GM19455 (cell line): ENCODE measurements around the gene RANBP3L.

Source experiments
- ATAC-seq: cut with Tn5 transposase; IDR thresholded peaks from one replicate; pipeline ENCODE4 v1.9.1; 2021; ENCODE audit not compliant: unreplicated experiment

The RANBP3L gene

GRCh38 chr5:36246036-36246800 is 55.5 kb downstream of the RANBP3L start:
- ATAC-seq: no peak

- ATAC-seq: no peak
These were observed 57.6 kb downstream of the RANBP3L start for GRCh38 chr5:36244076-36244475.

- ATAC-seq: no peak
These were observed 58.0 kb downstream of the RANBP3L start for GRCh38 chr5:36243653-36244052.

DNA sequence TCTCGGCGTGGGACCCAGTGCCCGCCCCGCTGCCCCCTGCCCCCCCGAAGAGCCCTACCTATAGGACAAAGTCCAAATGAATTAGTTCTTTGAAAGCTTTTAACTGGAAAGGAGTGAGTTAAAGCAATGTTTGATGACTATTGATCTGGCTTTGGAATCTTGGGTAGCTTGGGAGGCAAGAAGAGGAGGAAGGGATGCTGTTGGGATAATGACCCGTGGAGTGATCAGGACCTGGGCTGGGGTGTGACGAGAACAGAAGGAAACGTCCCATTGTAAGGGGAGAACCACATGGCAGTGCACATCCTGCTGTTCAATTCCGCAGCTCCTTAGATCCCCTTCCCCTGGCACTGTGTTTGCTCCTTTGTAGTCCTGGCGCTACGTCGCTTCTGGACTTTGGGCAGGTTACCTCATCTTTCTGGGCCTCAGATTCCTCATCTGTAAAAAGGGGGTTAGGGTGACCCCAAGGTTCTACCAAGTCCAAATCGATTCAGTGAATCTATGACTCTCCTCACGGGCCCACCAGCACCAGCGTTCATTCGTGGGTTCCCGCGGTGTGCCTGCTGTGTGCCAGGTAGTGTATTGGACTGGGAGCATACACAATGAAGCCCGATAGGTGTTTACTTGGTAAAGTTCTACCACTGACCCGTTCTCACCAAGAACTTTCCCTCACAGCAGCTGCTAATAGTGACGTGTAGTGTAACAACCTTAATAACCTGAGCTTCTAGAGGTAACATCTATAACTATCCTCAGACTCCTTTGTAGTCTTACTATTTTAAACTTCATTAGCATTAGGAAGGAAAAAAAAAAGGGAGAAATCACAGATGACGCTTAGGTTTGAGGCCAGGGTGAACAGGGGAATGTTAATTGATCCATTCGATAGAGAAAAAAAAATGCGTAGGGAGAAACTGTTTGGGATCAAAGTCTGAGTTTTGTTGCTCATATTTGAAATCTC is 58.9 kb downstream of the RANBP3L start:
- no peak for ATAC-seq

DNA sequence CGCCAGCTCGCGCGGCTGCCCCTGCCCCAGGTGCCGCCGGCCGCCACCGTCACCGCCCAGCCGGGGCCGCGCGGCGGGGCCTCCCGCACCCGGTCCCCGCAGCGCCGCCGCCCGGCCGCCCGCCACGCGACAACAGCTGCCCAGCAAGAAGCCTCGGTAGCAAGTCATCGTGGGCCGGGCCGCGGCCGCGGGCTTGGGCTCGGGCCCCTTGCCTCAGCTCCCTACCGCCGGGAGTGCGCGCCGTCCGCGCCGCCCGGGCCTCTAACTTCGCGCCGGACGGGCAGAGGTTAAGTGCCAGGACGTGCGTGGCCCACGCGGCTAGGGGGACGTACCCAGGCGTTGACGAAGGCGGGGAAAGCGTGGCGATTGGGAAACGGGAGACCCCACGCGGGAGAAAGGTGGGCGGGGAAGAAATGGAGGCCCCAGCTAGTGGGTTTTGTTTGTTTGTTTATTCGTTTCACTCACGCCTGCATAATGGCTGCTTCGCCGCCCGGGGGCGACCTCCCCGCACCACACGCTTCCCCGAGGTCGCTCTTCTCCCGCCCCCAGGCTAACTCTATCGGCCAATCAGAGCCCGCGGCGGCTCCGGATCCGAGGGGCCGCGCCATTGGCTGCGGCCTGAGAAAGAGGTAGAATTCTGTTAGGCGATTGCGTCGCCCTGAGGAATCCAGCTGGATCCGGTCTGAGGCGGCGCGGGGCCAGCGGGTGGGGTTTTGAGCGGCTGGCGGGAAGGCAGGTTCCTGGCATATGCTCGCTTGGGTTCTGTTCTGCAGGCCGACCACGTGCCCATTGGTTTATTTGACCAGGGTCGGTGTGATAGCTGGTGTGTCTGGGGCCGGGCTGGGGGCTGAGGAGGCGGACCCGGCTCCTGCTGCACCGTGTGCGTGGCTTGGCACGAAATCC is 59.8 kb downstream of the RANBP3L start, which contains the start of gene NADK2:
NADK2 (minus strand) TSS at position 295 of the 903 bp plus-strand sequence; CDS start at position 168, 127 bp downstream.
- ATAC-seq: peak; percentile 91

DNA sequence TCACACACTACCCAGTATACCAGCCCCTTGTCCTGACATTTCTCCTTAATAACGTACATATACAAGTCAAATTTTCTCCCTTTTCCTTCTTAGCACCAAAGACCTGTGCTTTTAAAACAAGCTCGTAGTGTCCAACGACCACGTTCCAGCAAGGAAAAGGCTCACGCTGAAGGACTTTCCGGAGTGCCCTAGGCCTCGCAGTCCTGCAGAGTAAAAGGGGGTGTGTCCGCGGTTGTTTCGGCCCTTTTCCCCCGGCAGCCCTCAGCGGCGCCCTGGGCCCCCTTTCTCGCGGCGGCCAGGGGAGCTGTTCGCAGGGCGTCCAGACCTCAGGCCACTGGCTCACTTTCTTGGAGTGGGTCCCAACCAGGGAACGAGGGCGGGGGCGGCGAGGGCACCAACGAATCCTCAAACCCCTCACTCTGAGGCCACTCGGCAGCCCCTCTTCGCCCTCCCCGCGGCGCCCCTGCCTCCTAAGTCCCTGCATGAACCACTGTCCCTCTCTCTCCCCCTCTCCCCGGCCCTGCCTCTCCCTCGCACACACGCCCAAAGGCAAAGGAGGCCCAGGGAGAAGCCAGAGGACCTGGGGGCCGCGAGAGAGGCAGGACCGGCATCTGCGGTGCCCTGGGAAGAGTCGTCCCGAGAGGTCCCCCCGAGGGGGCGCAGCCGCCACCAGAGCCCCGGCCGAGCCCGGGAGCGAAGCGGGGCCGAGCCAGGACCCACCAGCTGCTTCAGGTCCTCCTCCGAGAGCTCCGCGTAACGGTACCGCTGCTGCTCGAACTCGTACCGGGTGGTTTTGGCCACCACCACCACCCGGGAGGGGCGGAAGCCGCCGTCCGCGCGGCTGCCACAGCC is 60.7 kb downstream of the RANBP3L start:
- peak; percentile 36 for ATAC-seq

GRCh38 chr5:36239370-36240293 is 62.1 kb downstream of the RANBP3L start:
- ATAC-seq: no peak

GRCh38 chr5:36238502-36239295 is 63.0 kb downstream of the RANBP3L start:
- ATAC-seq: no peak

GRCh38 chr5:36237751-36238150 is 64.0 kb downstream of the RANBP3L start:
- no peak for ATAC-seq

DNA sequence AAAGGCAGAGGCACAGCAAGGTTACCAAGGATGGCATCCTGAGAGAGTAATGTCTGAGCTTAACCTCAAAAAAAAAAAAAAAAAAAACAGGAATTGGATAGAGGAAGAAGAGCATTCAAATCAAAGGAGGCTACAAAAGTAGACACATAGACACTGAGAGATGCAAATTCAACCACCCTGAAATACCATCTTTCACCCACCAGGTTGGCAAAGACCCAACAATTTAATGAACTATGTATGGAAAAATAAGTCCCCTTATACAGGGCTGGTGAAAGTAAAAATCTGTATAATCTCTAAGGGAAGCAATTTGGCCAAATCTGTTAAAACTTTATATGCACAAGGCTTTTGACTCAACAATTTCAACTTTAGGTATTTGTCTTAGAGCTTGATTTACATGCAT is 64.9 kb downstream of the RANBP3L start:
- ATAC-seq: no peak

DNA sequence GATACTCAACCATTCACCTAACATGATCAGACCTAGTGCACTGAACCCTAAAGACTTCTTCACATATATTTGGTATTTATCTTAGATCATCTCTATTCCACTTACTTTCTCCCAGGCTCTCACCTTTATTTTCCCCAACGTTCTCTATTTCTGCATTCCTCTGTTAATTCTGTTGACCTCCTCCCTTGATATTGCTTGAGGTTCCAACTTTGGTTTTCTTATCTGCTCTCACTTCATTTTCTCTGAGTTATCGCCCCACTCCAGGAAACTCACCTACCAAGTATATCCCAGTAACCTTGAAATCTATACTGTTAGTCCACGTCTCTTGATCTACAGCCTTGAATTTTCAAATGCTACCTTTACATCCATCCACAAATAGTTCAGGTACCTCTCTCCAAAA is 69.2 kb downstream of the RANBP3L start:
- ATAC-seq: no peak

GRCh38 chr5:36230151-36230790 is 71.4 kb downstream of the RANBP3L start:
- no peak for ATAC-seq

DNA sequence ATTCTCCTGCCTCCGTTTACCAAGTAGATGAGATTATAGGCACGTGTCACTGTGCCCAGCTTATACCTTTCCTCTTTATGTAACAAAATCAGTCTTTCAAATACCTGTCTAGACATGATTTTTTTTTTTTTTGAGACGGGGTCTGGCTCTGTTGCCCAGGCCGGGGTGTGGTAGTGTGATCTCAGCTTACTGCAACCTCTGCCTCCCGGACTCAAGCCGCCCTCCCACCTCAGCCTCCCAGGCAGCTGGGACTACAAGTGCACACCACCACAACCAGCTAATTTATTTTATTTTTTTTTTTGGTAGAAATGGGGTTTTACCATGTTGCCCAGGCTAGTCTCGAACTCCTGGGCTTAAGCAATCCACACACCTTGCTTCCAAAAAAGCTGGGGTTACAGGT is 73.2 kb downstream of the RANBP3L start:
- ATAC-seq: no peak

GRCh38 chr5:36227046-36227445 is 74.7 kb downstream of the RANBP3L start:
- no peak for ATAC-seq

DNA sequence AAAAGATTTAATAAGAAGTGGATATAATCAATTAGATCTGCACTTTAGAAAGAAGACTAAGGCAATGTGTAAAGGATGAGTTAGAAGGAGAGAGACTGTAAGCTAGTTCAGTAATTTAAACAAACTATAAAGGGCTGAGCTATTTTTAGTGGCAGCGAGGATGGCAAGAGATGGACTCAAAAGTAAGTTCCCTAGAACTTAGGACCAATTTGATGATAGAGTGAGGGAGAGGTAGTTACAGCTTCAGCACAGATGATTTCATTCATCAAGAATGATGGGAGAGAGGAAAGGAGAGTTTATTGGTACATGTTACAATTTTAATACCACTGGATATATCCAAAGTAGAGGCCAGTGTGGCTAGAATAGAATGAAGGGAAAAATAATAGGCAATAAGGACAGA is 79.1 kb downstream of the RANBP3L start:
- no peak for ATAC-seq

DNA sequence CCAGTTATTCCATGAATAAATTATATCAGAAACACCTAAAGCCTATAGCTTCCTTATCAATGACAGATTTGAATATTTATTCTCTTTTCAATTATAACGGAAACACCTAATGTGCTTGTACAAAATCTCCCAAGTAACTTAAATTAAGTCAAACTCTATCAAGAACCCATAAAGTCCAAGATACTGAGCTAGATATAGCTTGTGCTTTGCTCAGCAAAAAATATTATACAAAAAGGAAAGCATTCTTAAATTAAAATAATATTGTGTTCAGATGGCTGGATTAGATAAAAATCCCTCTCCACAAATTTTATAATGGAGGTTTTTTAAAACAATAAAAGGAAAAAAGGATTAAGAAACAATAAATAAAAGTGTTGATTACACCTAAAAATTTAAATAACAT is 83.7 kb downstream of the RANBP3L start:
- ATAC-seq: no peak

- no peak for ATAC-seq
These were observed 84.1 kb downstream of the RANBP3L start for GRCh38 chr5:36217567-36217966.

DNA sequence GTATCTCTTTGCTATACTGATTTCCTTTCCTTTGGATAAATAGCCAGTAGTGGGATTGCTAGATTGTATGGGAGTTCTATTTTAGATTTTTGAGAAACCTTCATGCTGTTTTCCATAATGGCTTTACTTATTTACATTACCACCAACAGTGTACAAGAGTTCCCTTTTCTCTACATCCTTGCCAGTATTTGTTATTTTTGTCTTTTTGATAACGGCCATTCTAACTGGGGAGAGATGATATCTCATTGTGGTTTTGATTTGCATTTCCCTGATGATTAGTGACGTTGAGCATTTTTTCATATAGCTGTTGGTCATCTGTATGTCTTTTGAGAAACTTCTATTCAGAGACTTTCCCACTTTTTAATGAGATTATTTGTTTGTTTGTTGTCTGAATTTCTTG is 85.8 kb downstream of the RANBP3L start:
- no peak for ATAC-seq
